Activated CD8-positive, alpha-beta T cell treated with anti-CD3 and anti-CD28 coated beads for 36 hours (primary cell): Measurements from ENCODE around the gene TMCO6. TPM values are rescaled to one million over a fixed set of nuclear protein-coding genes. Genes with fewer than 3 reads are reported as not detected.

Source experiments
- ATAC-seq: fragments of 200-7000 bp; cut with Tn5 transposase; one replicate; pipeline ENCODE4 v1.10.0; 2021; ENCODE audit warnings: mild to moderate bottlenecking, moderate library complexity
- CTCF ChIA-PET: fragments of 350-600 bp; sonication (Branson Sonifier 250); formaldehyde crosslinking; loops from one replicate; lab custom pipeline; 2021; ENCODE audit warnings: antibody characterized with exemption; lab: Charles Lee
- POLR2A ChIA-PET: fragments of 350-600 bp; sonication (Branson Sonifier 250); formaldehyde crosslinking; loops from one replicate; lab custom pipeline; 2021; ENCODE audit warnings: antibody characterized with exemption; lab: Charles Lee
- DNase-seq: peaks from one replicate; pipeline ENCODE4 v3.0.0-alpha.2; 2020
- H3K27ac Mint-ChIP-seq: one replicate; pipeline ENCODE4 v1.8.0; 2021; ENCODE audit warnings: mild to moderate bottlenecking, mixed read lengths
- H3K27me3 Mint-ChIP-seq: one replicate; pipeline ENCODE4 v1.8.0; 2021; ENCODE audit warnings: mixed read lengths
- H3K36me3 Mint-ChIP-seq: one replicate; pipeline ENCODE4 v1.8.0; 2021; ENCODE audit warnings: low read depth, mixed read lengths
- H3K4me1 Mint-ChIP-seq: one replicate; pipeline ENCODE4 v1.8.0; 2021; ENCODE audit warnings: low read depth, mixed read lengths
- H3K4me3 Mint-ChIP-seq: one replicate; pipeline ENCODE4 v1.8.0; 2021; ENCODE audit warnings: mild to moderate bottlenecking, moderate library complexity, mixed read lengths
- H3K9me3 Mint-ChIP-seq: one replicate; pipeline ENCODE4 v1.8.0; 2021; ENCODE audit warnings: mixed read lengths
- CTCF ChIP-seq: fragments of 200-600 bp; IDR thresholded peaks from one replicate; pipeline ENCODE4 v1.8.0; 2022; ENCODE audit warnings: antibody characterized with exemption, mild to moderate bottlenecking
- intact Hi-C: fragments of 100-400 bp; cut with micrococcal nuclease; formaldehyde crosslinking; loops from one replicate; pipeline ENCODE4 v1.10.0; 2022
- total RNA-seq, 2 experiments: library from RNA; stranded (reverse); gene quantifications; one replicate each; pipeline ENCODE4 v1.2.3, GENCODE V29; 2021

Gene TMCO6
- total RNA-seq, 2 experiments from 2014 or later, result 31.7 to 33.2 TPM

- DNase-seq (no peak), ATAC-seq (no peak)
- peaks cover 3% of the 10 kb centered on the region for H3K9me3 Mint-ChIP-seq
- CTCF ChIA-PET, result no interaction called here
- peaks cover 14% of the 10 kb centered on the region for H3K27me3 Mint-ChIP-seq
- H3K4me3 Mint-ChIP-seq, result no peak overlapping the region
- TF ChIP-seq CTCF, result no peak
- peaks cover 15% of the 10 kb centered on the region for H3K4me1 Mint-ChIP-seq
- intact Hi-C loops, result no loop called here
- H3K36me3 Mint-ChIP-seq, result peaks cover 2% of the 10 kb centered on the region
- H3K27ac Mint-ChIP-seq, result no peak overlapping the region
- POLR2A ChIA-PET, result no interaction called here
Observed at GRCh38 chr5:140628711-140629110, 10.5 kb upstream of the TMCO6 start.

GRCh38 chr5:140630292-140631035 is 8.8 kb upstream of the TMCO6 start:
- Mint-ChIP-seq H3K9me3 (peaks cover 3% of the 10 kb centered on the region), H3K27me3 (peaks cover 17% of the 10 kb centered on the region), H3K4me1 (peaks cover 25% of the 10 kb centered on the region), H3K27ac (no peak overlapping the region), H3K36me3 (peaks cover 2% of the 10 kb centered on the region), H3K4me3 (no peak overlapping the region)
- ChIA-PET CTCF (interaction anchor here (0.8 to 2.1 kb wide), 3 partner anchors 9 to 278 kb away, joined by 3 to 4 read pairs (median 4); partner anchors contain the start of gene TMCO6), POLR2A (interaction anchor here (0.6 to 1.5 kb wide), 5 partner anchors 17 to 73 kb away, joined by 3 to 4 read pairs (median 3); partner anchors contain the start of genes APBB3, IK and NDUFA2)
- TF ChIP-seq CTCF, result no peak
- intact Hi-C loops, result loop anchor here (5.0 kb wide), 1 partner anchor 73 kb away; the partner anchor contains the start of gene SRA1
- ATAC-seq, result no peak
- no peak for DNase-seq

GRCh38 chr5:140631036-140631417 is 8.2 kb upstream of the TMCO6 start:
- no peak for DNase-seq
- ChIA-PET POLR2A (interaction anchor here (1.2 to 1.5 kb wide), 3 partner anchors 57 to 67 kb away, joined by 3 to 4 read pairs (median 3); partner anchors contain the start of gene APBB3), CTCF (interaction anchor here (0.8 to 2.1 kb wide), 3 partner anchors 8 to 279 kb away, joined by 3 to 4 read pairs (median 4); partner anchors contain the start of gene TMCO6)
- H3K36me3 Mint-ChIP-seq, result peaks cover 2% of the 10 kb centered on the region
- intact Hi-C loops, result loop anchor here (5.0 kb wide), 1 partner anchor 74 kb away; the partner anchor contains the start of gene SRA1
- H3K27ac Mint-ChIP-seq, result no peak overlapping the region
- no peak overlapping the region for H3K4me3 Mint-ChIP-seq
- H3K27me3 Mint-ChIP-seq, result peaks cover 17% of the 10 kb centered on the region
- ATAC-seq, result no peak
- no peak for TF ChIP-seq CTCF
- peaks cover 28% of the 10 kb centered on the region for H3K4me1 Mint-ChIP-seq
- peaks cover 3% of the 10 kb centered on the region for H3K9me3 Mint-ChIP-seq

- no peak for TF ChIP-seq CTCF
- intact Hi-C loops, result loop anchor here (5.0 kb wide), 1 partner anchor 75 kb away; the partner anchor contains the start of gene SRA1
Observed at GRCh38 chr5:140631831-140632365, 7.4 kb upstream of the TMCO6 start.

More at GRCh38 chr5:140631831-140632365, 7.4 kb upstream of the TMCO6 start:
- no peak overlapping the region for H3K27ac Mint-ChIP-seq
- CTCF ChIA-PET, result interaction anchor here (0.8 to 2.1 kb wide), 5 partner anchors 13 to 277 kb away, joined by 3 to 4 read pairs (median 4); partner anchors contain the start of gene EIF4EBP3
- H3K27me3 Mint-ChIP-seq, result peaks cover 17% of the 10 kb centered on the region
- peak; percentile 40 for DNase-seq
- peaks cover 2% of the 10 kb centered on the region for H3K36me3 Mint-ChIP-seq
- peaks cover 3% of the 10 kb centered on the region for H3K9me3 Mint-ChIP-seq
- H3K4me3 Mint-ChIP-seq, result peak overlapping the region; percentile 74
- peaks cover 28% of the 10 kb centered on the region for H3K4me1 Mint-ChIP-seq
- POLR2A ChIA-PET, result interaction anchor here (0.9 to 1.2 kb wide), 4 partner anchors 15 to 70 kb away, joined by 3 to 4 read pairs (median 4); partner anchors contain the start of genes APBB3, IK and NDUFA2
- peak; percentile 45 for ATAC-seq
